Heart left ventricle (tissue), 16 donors: ENCODE data around the gene PARD3B. TPM values are rescaled to one million over a fixed set of nuclear protein-coding genes. Genes with fewer than 3 reads are reported as not detected.
A peak's percentile ranks its signal among the peaks of the same experiment; 100 is the strongest.

Source experiments
- ATAC-seq, 4 donors: fragments of 200-7000 bp; cut with Tn5 transposase; one replicate each; pipeline ENCODE4 v1.9.1; 2020 to 2022; ENCODE audit warnings: moderate library complexity in 4 of 4, mild to moderate bottlenecking in 3 of 4, moderate number of reproducible peaks in 1 of 4
- DNase-seq, 5 donors: peaks; one replicate each; pipeline ENCODE4 v3.0.0-alpha.2; 2020
- H3K27ac ChIP-seq, 12 donors: fragments of 200-600 bp; sonication (generic) in 4 of 12; one replicate each; pipeline versions ENCODE4 v1.5.0 to v1.8.0; 2016 to 2022; ENCODE audit warnings: mild to moderate bottlenecking in 2 of 12
- H3K27me3 ChIP-seq, 9 donors: fragments of 200-600 bp; sonication (generic) in 2 of 9; one replicate each; pipeline versions ENCODE4 v1.5.1 to v1.8.0; 2016 to 2022; ENCODE audit warnings: mild to moderate bottlenecking in 3 of 9
- H3K36me3 ChIP-seq, 9 donors: fragments of 200-600 bp; sonication (generic) in 2 of 9; one replicate each; pipeline versions ENCODE4 v1.5.0 to v1.8.0; 2018 to 2022; ENCODE audit warnings: mild to moderate bottlenecking in 2 of 9
- H3K4me1 ChIP-seq, 12 donors: fragments of 200-600 bp; sonication (generic) in 4 of 12; one replicate each; pipeline versions ENCODE4 v1.5.0 to v1.8.0; 2016 to 2022; ENCODE audit warnings: mild to moderate bottlenecking in 3 of 12
- H3K4me3 ChIP-seq, 12 donors: fragments of 200-600 bp; sonication (generic) in 4 of 12; one replicate each; pipeline versions ENCODE4 v1.5.0 to v1.8.0; 2017 to 2022; ENCODE audit warnings: mild to moderate bottlenecking in 9 of 12, moderate library complexity in 4 of 12
- H3K9me3 ChIP-seq, 12 donors: fragments of 200-600 bp; sonication (generic) in 4 of 12; one replicate each; pipeline versions ENCODE4 v1.5.0 to v1.8.0; 2016 to 2022; ENCODE audit warnings: mild to moderate bottlenecking in 1 of 12
- CTCF ChIP-seq, 12 donors: fragments of 200-600 bp; sonication (generic) in 4 of 12; IDR thresholded peaks; one replicate each; pipeline versions ENCODE4 v1.5.0 to v1.8.0; 2018 to 2022; ENCODE audit warnings: antibody characterized with exemption in 12 of 12, mild to moderate bottlenecking in 5 of 12
- POLR2A ChIP-seq, 2 donors: fragments of 450-650 bp; IDR thresholded peaks; one replicate each; pipeline ENCODE4 v1.6.1; 2017; ENCODE audit warnings: antibody characterized with exemption in 2 of 2, mild to moderate bottlenecking in 2 of 2, moderate library complexity in 2 of 2
- WGBS, 4 donors: extraction: QIAGEN DNeasy Blood & Tissue Kit in 2 of 4; methylation state at CpG; one replicate each; pipeline versions ENCODE4 v1.1.5 to v1.1.7; 2013 to 2018; 5-methylcytosine and 5-hydroxymethylcytosine counted together
- intact Hi-C, 10 donors: fragments of 100-400 bp; cut with DNase I; formaldehyde crosslinking; loops; one replicate each; pipeline versions ENCODE4 v1.11.1 to v1.14.2; 2022
- polyA plus RNA-seq, 2 donors: library from polyadenylated mRNA; stranded (reverse); fragments of 200-250 nt; gene quantifications; one replicate each; pipeline ENCODE4 v1.2.3, GENCODE V29; 2013
- total RNA-seq, 9 donors: library from RNA; depleted of rRNA in 2 of 9; stranded (reverse); fragments of >200 nt in 2 of 9; fragmentation: NEBNext Ultra II Directional in 3 of 9; extraction: Animal tissue kit (Norgen Biotek cat#: 25700) in 3 of 9; gene quantifications; one replicate each; pipeline versions ENCODE4 v1.1.0 to v1.2.4, GENCODE V29; 2016 to 2023
- donor health status: ischemic (EF 13 %, LVEDD 7.1; RV severe dilation, severe dysfunction).
- donor health status: healthy with polysubstance abuse.
- donor health status: DM: no; HTN: yes; CAD: no.
- donor health status: DM: no; HTN: no; CAD: no.
- donor health status: ischemic (EF 25% LVEDD 6.9; RV normal size, moderate dysfunction).
- donor health status: ischemic (EF 25% LVEDD 5.7; RV mildly dilated, moderate dysfunction).
- donor health status: healthy.
- donor health status: DM: yes; HTN: yes; CAD: no.
- donor health status: ischemic (EF 35%, LVEDD 5.7; RV mildly dilated, moderate dysfunction).
- donor health status: nonischemic (EF 11% LVEDD 7.7; RV severe dilation, severe dysfunction).
- donor health status: DM: yes; HTN: yes; CAD: no.
- donor health status: PGD.
- donor health status: ischemic (EF 29% LVEDD 5.4; RV normal size, mild dysfunction).
- donor health status: nonischemic (EF 23%, LVEDD 6.1; RV moderate dilation, normal function).

PARD3B gene
- total and polyA plus RNA-seq, 11 donors = 0.71 to 15.1 (median 6.2) TPM

DNA sequence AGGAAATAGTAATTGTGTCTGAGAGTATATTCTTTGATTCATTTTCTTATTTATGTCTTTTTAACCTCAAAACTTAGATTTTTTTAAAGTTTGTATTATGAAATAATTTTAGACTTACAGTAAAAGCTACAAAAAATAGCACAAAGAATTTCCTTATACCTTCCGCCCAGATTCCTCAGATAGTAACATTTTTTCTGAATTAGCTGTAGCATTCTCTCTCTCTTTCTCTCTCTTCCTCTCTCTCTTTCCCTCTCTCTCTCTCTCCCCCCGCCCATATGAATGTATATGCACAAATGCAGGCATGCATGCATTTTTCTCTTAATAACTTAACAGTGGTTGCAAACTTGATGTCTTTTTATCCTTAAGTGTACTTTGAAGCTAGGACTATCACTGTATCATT lies 776.0 kb downstream of the PARD3B start:
- 87 to 92% (median 91%) methylated on average over 2 of the region's 2 CpGs for WGBS, 4 donors
- Histone ChIP-seq H3K36me3 (no peaks in the 10 kb centered on the region), H3K4me3 (no peak overlapping the region), H3K27me3 (no peaks in the 10 kb centered on the region), H3K9me3 (peaks cover 0 to 7% (median 0%) of the 10 kb centered on the region in 12 donors), H3K4me1 (no peaks in the 10 kb centered on the region), H3K27ac (no peak overlapping the region)
- ATAC-seq (no peak), DNase-seq (no peak)
- TF ChIP-seq CTCF (IDR thresholded peaks at IDR 0.05) (no peak), POLR2A (IDR thresholded peaks at IDR 0.05) (no peak)
- intact Hi-C loops = loop anchor here in 1 of 10 donors (10.0 kb wide), 1 partner anchor 354 kb away; no protein-coding TSS in a partner anchor

GRCh38 chr2:205323929-205324328 lies 778.7 kb downstream of the PARD3B start:
- WGBS, 4 donors = 93 to 98% (median 96%) methylated on average over 2 of the region's 2 CpGs
- Histone ChIP-seq H3K4me3 (no peak overlapping the region), H3K4me1 (no peaks in the 10 kb centered on the region), H3K27ac (no peak overlapping the region), H3K27me3 (no peaks in the 10 kb centered on the region), H3K36me3 (no peaks in the 10 kb centered on the region), H3K9me3 (peaks cover 0 to 7% (median 0%) of the 10 kb centered on the region in 12 donors)
- DNase-seq (no peak), ATAC-seq (no peak)
- intact Hi-C loops = loop anchor here in 1 of 10 donors (10.0 kb wide), 1 partner anchor 351 kb away; no protein-coding TSS in a partner anchor
- peak in 5 of 12 donors; percentile 7 to 35 (median 27) for TF ChIP-seq CTCF (IDR thresholded peaks at IDR 0.05)
- TF ChIP-seq POLR2A (IDR thresholded peaks at IDR 0.05) = no peak

GRCh38 chr2:205324355-205324754 lies 779.1 kb downstream of the PARD3B start:
- Histone ChIP-seq H3K36me3 (no peaks in the 10 kb centered on the region), H3K4me3 (no peak overlapping the region), H3K9me3 (peaks cover 0 to 7% (median 0%) of the 10 kb centered on the region in 12 donors), H3K4me1 (no peaks in the 10 kb centered on the region), H3K27ac (no peak overlapping the region), H3K27me3 (no peaks in the 10 kb centered on the region)
- ATAC-seq (no peak), DNase-seq (no peak)
- TF ChIP-seq CTCF (IDR thresholded peaks at IDR 0.05) (no peak), POLR2A (IDR thresholded peaks at IDR 0.05) (no peak)
- intact Hi-C loops = loop anchor here in 1 of 10 donors (10.0 kb wide), 1 partner anchor 350 kb away; no protein-coding TSS in a partner anchor

DNA sequence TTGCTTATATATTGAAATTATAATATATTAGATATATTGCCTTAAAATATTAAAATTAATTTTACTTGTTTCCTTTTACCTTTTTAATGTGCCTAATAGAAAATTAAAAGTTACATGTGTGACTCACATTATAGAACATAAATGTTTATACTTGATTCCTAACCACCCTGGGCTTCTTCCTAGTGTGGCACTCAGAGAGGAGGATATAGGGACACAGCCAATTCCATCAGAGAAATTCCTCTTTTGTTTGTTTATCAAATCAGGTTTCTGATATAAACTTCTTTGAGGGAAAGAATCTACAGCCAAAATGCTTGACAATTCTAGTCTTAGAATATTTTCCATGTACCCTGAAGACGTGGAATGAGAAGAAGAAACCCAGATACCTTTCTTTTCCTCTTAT lies 788.1 kb downstream of the PARD3B start:
- no peak for TF ChIP-seq CTCF (IDR thresholded peaks at IDR 0.05)
- TF ChIP-seq POLR2A (IDR thresholded peaks at IDR 0.05) = no peak
- H3K4me3 ChIP-seq = no peak overlapping the region
- DNase-seq = no peak
- no peaks in the 10 kb centered on the region for H3K36me3 ChIP-seq
- no peak for ATAC-seq
- no peaks in the 10 kb centered on the region for H3K27me3 ChIP-seq
- intact Hi-C loops = no loop called here
- 87 to 91% (median 90%) methylated on average over 1 of the region's 1 CpG for WGBS, 4 donors
- no peak overlapping the region for H3K27ac ChIP-seq
- no peaks in the 10 kb centered on the region for H3K9me3 ChIP-seq
- no peaks in the 10 kb centered on the region for H3K4me1 ChIP-seq
